ENCODE data around the gene PREB. TPM values are rescaled to one million over a fixed set of nuclear protein-coding genes. Genes with fewer than 3 reads are reported as not detected.

PREB gene
- total RNA-seq, 1 donor, result 45.2 TPM

- Histone ChIP-seq H3K27ac (ENCODE audit: low read depth, low read length) (no peak overlapping the region), H3K4me1 (ENCODE audit: insufficient read depth, low read length) (peaks cover 20% of the 10 kb centered on the region), H3K4me3 (ENCODE audit: insufficient read depth, low read length) (no peak overlapping the region), H4K20me1 (ENCODE audit: insufficient read depth, low read length) (no peaks in the 10 kb centered on the region), H2AFZ (ENCODE audit: low read length) (no peak overlapping the region), H3K27me3 (ENCODE audit: insufficient read depth, low read length) (peaks cover 44% of the 10 kb centered on the region), H3K36me3 (ENCODE audit: insufficient read depth, low read length) (no peaks in the 10 kb centered on the region), H3K79me2 (ENCODE audit: insufficient read depth, low read length) (no peaks in the 10 kb centered on the region), H3K9me3 (ENCODE audit: low read depth, low read length) (no peaks in the 10 kb centered on the region), H3K4me2 (ENCODE audit: insufficient read depth, low read length) (no peak overlapping the region)
- DNase-seq (ENCODE audit: insufficient read length, low spot score, missing footprints), result peak; percentile 19
- TF ChIP-seq CTCF (IDR thresholded peaks at IDR 0.05; ENCODE audit: extremely low read depth, low read depth, low read length), result no peak
These were observed 40.9 kb upstream of the PREB start for GRCh38 chr2:27175330-27175729.

GRCh38 chr2:27174638-27175037, 40.2 kb upstream of the PREB start:
- H3K9me3 ChIP-seq (ENCODE audit: low read depth, low read length), result no peaks in the 10 kb centered on the region
- no peak overlapping the region for H3K4me3 ChIP-seq (ENCODE audit: insufficient read depth, low read length)
- H4K20me1 ChIP-seq (ENCODE audit: insufficient read depth, low read length), result no peaks in the 10 kb centered on the region
- no peak overlapping the region for H3K4me2 ChIP-seq (ENCODE audit: insufficient read depth, low read length)
- TF ChIP-seq CTCF (IDR thresholded peaks at IDR 0.05; ENCODE audit: extremely low read depth, low read depth, low read length), result no peak
- H3K27ac ChIP-seq (ENCODE audit: low read depth, low read length), result no peak overlapping the region
- H3K27me3 ChIP-seq (ENCODE audit: insufficient read depth, low read length), result peaks cover 45% of the 10 kb centered on the region
- H3K4me1 ChIP-seq (ENCODE audit: insufficient read depth, low read length), result peaks cover 18% of the 10 kb centered on the region
- DNase-seq (ENCODE audit: insufficient read length, low spot score, missing footprints), result peak; percentile 46
- H2AFZ ChIP-seq (ENCODE audit: low read length), result no peak overlapping the region
- H3K79me2 ChIP-seq (ENCODE audit: insufficient read depth, low read length), result no peaks in the 10 kb centered on the region
- no peaks in the 10 kb centered on the region for H3K36me3 ChIP-seq (ENCODE audit: insufficient read depth, low read length)

- no peak for TF ChIP-seq CTCF (IDR thresholded peaks at IDR 0.05; ENCODE audit: extremely low read depth, low read depth, low read length)
- no peaks in the 10 kb centered on the region for H4K20me1 ChIP-seq (ENCODE audit: insufficient read depth, low read length)
- H3K4me2 ChIP-seq (ENCODE audit: insufficient read depth, low read length), result no peak overlapping the region
- no peak for DNase-seq (ENCODE audit: insufficient read length, low spot score, missing footprints)
- H3K4me1 ChIP-seq (ENCODE audit: insufficient read depth, low read length), result peaks cover 12% of the 10 kb centered on the region
- H3K9me3 ChIP-seq (ENCODE audit: low read depth, low read length), result no peaks in the 10 kb centered on the region
- H2AFZ ChIP-seq (ENCODE audit: low read length), result no peak overlapping the region
- no peak overlapping the region for H3K4me3 ChIP-seq (ENCODE audit: insufficient read depth, low read length)
- no peak overlapping the region for H3K27ac ChIP-seq (ENCODE audit: low read depth, low read length)
- no peaks in the 10 kb centered on the region for H3K36me3 ChIP-seq (ENCODE audit: insufficient read depth, low read length)
- H3K27me3 ChIP-seq (ENCODE audit: insufficient read depth, low read length), result peaks cover 40% of the 10 kb centered on the region
- H3K79me2 ChIP-seq (ENCODE audit: insufficient read depth, low read length), result no peaks in the 10 kb centered on the region
These were observed 37.0 kb upstream of the PREB start for GRCh38 chr2:27171351-27171848.

- Histone ChIP-seq H3K4me3 (ENCODE audit: insufficient read depth, low read length) (no peak overlapping the region), H3K36me3 (ENCODE audit: insufficient read depth, low read length) (no peaks in the 10 kb centered on the region), H4K20me1 (ENCODE audit: insufficient read depth, low read length) (no peaks in the 10 kb centered on the region), H3K9me3 (ENCODE audit: low read depth, low read length) (no peaks in the 10 kb centered on the region), H3K27me3 (ENCODE audit: insufficient read depth, low read length) (peaks cover 37% of the 10 kb centered on the region), H3K4me1 (ENCODE audit: insufficient read depth, low read length) (peaks cover 12% of the 10 kb centered on the region), H3K27ac (ENCODE audit: low read depth, low read length) (no peak overlapping the region), H3K79me2 (ENCODE audit: insufficient read depth, low read length) (no peaks in the 10 kb centered on the region), H3K4me2 (ENCODE audit: insufficient read depth, low read length) (peak overlapping the region; percentile 82), H2AFZ (ENCODE audit: low read length) (no peak overlapping the region)
- TF ChIP-seq CTCF (IDR thresholded peaks at IDR 0.05; ENCODE audit: extremely low read depth, low read depth, low read length), result no peak
- peak; percentile 66 for DNase-seq (ENCODE audit: insufficient read length, low spot score, missing footprints)
These were observed 36.3 kb upstream of the PREB start for GRCh38 chr2:27170581-27171337.
